NCI-H2227 treated with DMSO at 0.1 percent for 48 hours (cell line): ENCODE data around the gene POLR2E.
A peak's percentile ranks its signal among the peaks of the same experiment; 100 is the strongest.
"Not testable (repeated sequence)": the region's sequence is repeated elsewhere in the genome, so short reads cannot be mapped to it uniquely, and the experiment has no call there.

ENCODE experiments used
- DNase-seq: peaks from one replicate; lab custom pipeline; 2025; lab: John Stamatoyannopoulos, UW

POLR2E gene

GRCh38 chr19:1094978-1095701, at the start of gene POLR2E:
TSS of gene POLR2E (minus strand) at chr19:1095375. CDS start at chr19:1095315, 60 bp downstream.
- peak; percentile 86 for DNase-seq

GRCh38 chr19:1144741-1145140, 49.6 kb upstream of the POLR2E start:
- DNase-seq: no peak

GRCh38 chr19:1143828-1144399, 48.7 kb upstream of the POLR2E start:
- no peak for DNase-seq

- DNase-seq: no peak
These were observed 46.8 kb upstream of the POLR2E start for GRCh38 chr19:1141944-1142343.

- no peak for DNase-seq
These were observed 45.3 kb upstream of the POLR2E start for GRCh38 chr19:1140272-1141027.

- DNase-seq: no peak
These were observed 44.0 kb upstream of the POLR2E start for GRCh38 chr19:1139126-1139525.

GRCh38 chr19:1138121-1138520, 42.9 kb upstream of the POLR2E start:
- no peak for DNase-seq

- DNase-seq: no peak
These were observed 41.6 kb upstream of the POLR2E start for GRCh38 chr19:1136621-1137317.

GRCh38 chr19:1136201-1136600, 41.0 kb upstream of the POLR2E start:
- DNase-seq: no peak

- DNase-seq: no peak
These were observed 40.3 kb upstream of the POLR2E start for GRCh38 chr19:1135454-1135853.

- no peak for DNase-seq
These were observed 39.3 kb upstream of the POLR2E start for GRCh38 chr19:1134431-1134830.

GRCh38 chr19:1133471-1133929, 38.3 kb upstream of the POLR2E start:
- no peak for DNase-seq

GRCh38 chr19:1132552-1133383, 37.6 kb upstream of the POLR2E start:
- DNase-seq: no peak

- DNase-seq: peak; percentile 1
These were observed 36.8 kb upstream of the POLR2E start for GRCh38 chr19:1131718-1132551.

GRCh38 chr19:1130771-1131717, 35.9 kb upstream of the POLR2E start:
- no peak for DNase-seq

- no peak for DNase-seq
These were observed 34.4 kb upstream of the POLR2E start for GRCh38 chr19:1129535-1129934.

GRCh38 chr19:1129084-1129483, 33.9 kb upstream of the POLR2E start:
- DNase-seq: not testable (repeated sequence)

GRCh38 chr19:1128106-1128505, 32.9 kb upstream of the POLR2E start:
- DNase-seq: no peak

- DNase-seq: no peak
These were observed 32.0 kb upstream of the POLR2E start for GRCh38 chr19:1126984-1127760.
